ENCODE measurements around the gene LXN.

GRCh38 chr3:158718490-158719170 lies 46.2 kb upstream of the LXN start:
- TF ChIP-seq YY1 (IDR thresholded peaks at IDR 0.05; ENCODE audit: low read depth, low read length) (no peak), RFX5 (IDR thresholded peaks at IDR 0.05; ENCODE audit: borderline replicate concordance, low read depth, low read length) (no peak), JUND (IDR thresholded peaks at IDR 0.05; ENCODE audit: low read length) (no peak), KDM1A (IDR thresholded peaks at IDR 0.05; ENCODE audit: borderline replicate concordance, low read length) (no peak), POLR2A (IDR thresholded peaks at IDR 0.05; ENCODE audit: control extremely low read depth in 1 of 2, low read depth in 2 of 2, low read length in 2 of 2) (no peak), CTCF (IDR thresholded peaks at IDR 0.05; ENCODE audit: control extremely low read depth in 1 of 3, insufficient read depth in 1 of 3, low read depth in 1 of 3, low read length in 3 of 3) (no peak)

All from H1 (cell line).